SK-N-MC (cell line): ENCODE measurements around the gene ZNF697.
"Not testable (repeated sequence)": the region's sequence is repeated elsewhere in the genome, so short reads cannot be mapped to it uniquely, and the experiment has no call there.

Experiments used
- EZH2 ChIP-seq: fragments of 200-600 bp; sonication (generic); IDR thresholded peaks from one replicate; pipeline ENCODE4 v1.6.1; 2017; ENCODE audit warnings: antibody characterized with exemption
- FOXP2 ChIP-seq: optimal IDR thresholded peaks from 2 replicates; pipeline ENCODE3; 2011; ENCODE audit warnings: mild to moderate bottlenecking, moderate library complexity; ENCODE audit not compliant: insufficient read depth; ENCODE audit errors: extremely low read length, control extremely low read depth
- POLR2AphosphoS5 ChIP-seq: IDR thresholded peaks from 2 replicates; pipeline ENCODE4 v1.6.1; 2012; ENCODE audit warnings: mild to moderate bottlenecking, low read depth, low read length, borderline replicate concordance

DNA sequence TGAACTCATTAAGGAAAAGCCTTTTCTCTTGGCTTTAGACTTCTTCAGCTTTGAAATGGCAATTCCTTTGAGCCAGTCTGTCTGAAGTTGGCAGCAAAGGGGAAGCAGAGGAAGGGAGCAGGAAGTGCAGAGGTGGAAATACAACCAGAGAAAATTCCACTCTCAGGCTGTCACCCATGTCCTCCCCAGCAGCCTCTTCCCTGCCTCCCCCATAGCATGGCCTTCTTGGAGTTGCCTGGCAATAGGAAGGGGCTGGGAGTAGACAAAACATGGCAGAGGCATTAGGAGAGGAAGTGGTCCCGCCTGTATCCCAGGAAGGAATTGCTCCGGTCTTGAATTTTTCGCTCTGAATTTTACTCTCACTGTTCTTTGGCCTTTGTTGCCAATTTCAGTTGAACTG, 44.8 kb downstream of the ZNF697 start:
- not testable (repeated sequence) for TF ChIP-seq EZH2, POLR2AphosphoS5, FOXP2
